ENCODE data around the gene TMC4.

DNA sequence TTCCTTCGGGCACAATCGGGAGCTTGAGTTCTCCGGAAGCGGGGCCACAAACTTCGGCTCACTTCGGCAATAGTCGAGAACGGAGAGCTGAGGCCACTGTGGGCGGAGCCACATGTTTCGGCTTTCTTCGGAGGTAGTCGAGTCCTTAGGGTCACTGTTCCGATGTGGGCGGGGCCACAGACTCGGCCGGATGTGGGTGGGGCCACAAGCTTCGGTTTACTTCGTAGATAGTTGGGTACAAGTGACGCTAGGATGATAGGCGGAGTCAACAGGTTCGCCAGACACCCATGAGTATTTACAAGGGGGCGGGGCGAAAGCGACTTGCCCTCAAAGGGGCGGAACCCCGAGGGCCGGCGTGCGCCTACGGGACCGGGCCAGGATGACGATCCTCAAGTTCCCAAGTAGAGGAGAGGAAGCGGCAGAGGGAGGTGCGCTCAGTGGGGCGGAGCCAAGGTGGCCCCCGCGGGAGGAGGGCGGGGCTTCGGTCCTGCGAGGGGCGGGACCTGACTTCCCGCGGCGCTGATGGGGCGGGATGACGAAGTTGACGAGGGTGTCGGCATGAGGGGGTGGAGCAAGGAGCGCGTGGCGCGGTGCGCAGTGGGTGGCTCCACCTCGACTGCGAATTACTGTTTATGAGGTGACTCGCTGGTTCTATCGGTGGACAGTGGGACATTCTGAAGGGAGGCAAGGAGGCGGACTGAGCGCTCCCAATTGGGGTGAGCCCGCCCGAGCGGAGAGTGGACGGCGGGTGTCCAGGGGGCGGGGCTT is 17.0 kb upstream of the TMC4 start:
- TF ChIP-seq, protein P1, sequence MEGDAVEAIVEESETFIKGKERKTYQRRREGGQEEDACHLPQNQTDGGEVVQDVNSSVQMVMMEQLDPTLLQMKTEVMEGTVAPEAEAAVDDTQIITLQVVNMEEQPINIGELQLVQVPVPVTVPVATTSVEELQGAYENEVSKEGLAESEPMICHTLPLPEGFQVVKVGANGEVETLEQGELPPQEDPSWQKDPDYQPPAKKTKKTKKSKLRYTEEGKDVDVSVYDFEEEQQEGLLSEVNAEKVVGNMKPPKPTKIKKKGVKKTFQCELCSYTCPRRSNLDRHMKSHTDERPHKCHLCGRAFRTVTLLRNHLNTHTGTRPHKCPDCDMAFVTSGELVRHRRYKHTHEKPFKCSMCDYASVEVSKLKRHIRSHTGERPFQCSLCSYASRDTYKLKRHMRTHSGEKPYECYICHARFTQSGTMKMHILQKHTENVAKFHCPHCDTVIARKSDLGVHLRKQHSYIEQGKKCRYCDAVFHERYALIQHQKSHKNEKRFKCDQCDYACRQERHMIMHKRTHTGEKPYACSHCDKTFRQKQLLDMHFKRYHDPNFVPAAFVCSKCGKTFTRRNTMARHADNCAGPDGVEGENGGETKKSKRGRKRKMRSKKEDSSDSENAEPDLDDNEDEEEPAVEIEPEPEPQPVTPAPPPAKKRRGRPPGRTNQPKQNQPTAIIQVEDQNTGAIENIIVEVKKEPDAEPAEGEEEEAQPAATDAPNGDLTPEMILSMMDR (IDR thresholded peaks at IDR 0.05): no peak
- TF ChIP-seq POLR2A (IDR thresholded peaks at IDR 0.05): peak; percentile 73 to 86

All from adrenal gland (tissue), 5 donors.